Fibroblast of lung (primary cell): Measurements from ENCODE around the gene ARL5C. TPM values are rescaled to one million over a fixed set of nuclear protein-coding genes. Genes with fewer than 3 reads are reported as not detected.

Source experiments
- DNase-seq, 2 donors: peaks; one replicate each; pipeline versions ENCODE4 v3.0.0 to v3.0.0-alpha.2; 2010; ENCODE audit warnings: low read depth in 2 of 2
- H2AFZ ChIP-seq: 2 replicates; pipeline ENCODE4 v1.5.1; 2012; ENCODE audit warnings: low read length, control low read depth, inconsistent platforms
- H3K27ac ChIP-seq: 2 replicates; pipeline ENCODE4 v1.5.1; 2011; ENCODE audit warnings: low read length, control low read depth; ENCODE audit not compliant: insufficient read depth
- H3K27me3 ChIP-seq: 2 replicates; pipeline ENCODE4 v1.5.1; 2011; ENCODE audit warnings: mild to moderate bottlenecking, low read length; ENCODE audit not compliant: control insufficient read depth, insufficient read depth
- H3K36me3 ChIP-seq: 2 replicates; pipeline ENCODE4 v1.5.1; 2011; ENCODE audit warnings: low read length; ENCODE audit not compliant: control insufficient read depth, insufficient read depth
- H3K4me1 ChIP-seq: 2 replicates; pipeline ENCODE4 v1.5.1; 2011; ENCODE audit warnings: low read length; ENCODE audit not compliant: control insufficient read depth, insufficient read depth; ENCODE audit errors: extremely low read depth
- H3K4me2 ChIP-seq: 2 replicates; pipeline ENCODE4 v1.5.1; 2011; ENCODE audit warnings: low read length, control low read depth; ENCODE audit not compliant: insufficient read depth; ENCODE audit errors: extremely low read depth
- H3K4me3 ChIP-seq, 4 experiments: fragments of 200-600 bp in 1 of 4; sonication (generic) in 1 of 4; replicated peaks in 1 of 4; 2 replicates each; pipeline ENCODE4 v1.5.1; 2011 to 2016; ENCODE audit warnings: low read length in 4 of 4, low read depth in 3 of 4, mild to moderate bottlenecking in 3 of 4, control low read depth in 2 of 4, inconsistent platforms in 1 of 4, mixed read lengths in 1 of 4; ENCODE audit not compliant: insufficient read depth in 1 of 4; ENCODE audit errors: control extremely low read depth in 1 of 4
- H3K79me2 ChIP-seq: 2 replicates; pipeline ENCODE4 v1.5.1; 2012; ENCODE audit warnings: mild to moderate bottlenecking, low read length, inconsistent platforms; ENCODE audit not compliant: control insufficient read depth, insufficient read depth
- H3K9ac ChIP-seq: 2 replicates; pipeline ENCODE4 v1.5.1; 2011; ENCODE audit warnings: mild to moderate bottlenecking, low read length, control low read depth; ENCODE audit not compliant: insufficient read depth
- H3K9me3 ChIP-seq: 2 replicates; pipeline ENCODE4 v1.5.1; 2012; ENCODE audit warnings: low read depth, low read length; ENCODE audit not compliant: control insufficient read depth, insufficient read depth
- H4K20me1 ChIP-seq: 2 replicates; pipeline ENCODE4 v1.5.1; 2011; ENCODE audit warnings: low read length; ENCODE audit not compliant: control insufficient read depth, insufficient read depth; ENCODE audit errors: extremely low read depth
- EZH2 ChIP-seq: IDR thresholded peaks from 2 replicates; pipeline ENCODE4 v1.5.1; 2012; ENCODE audit warnings: low read length, control low read depth, mild to moderate bottlenecking; ENCODE audit errors: missing control alignments
- polyA plus RNA-seq, 2 donors: library from polyadenylated mRNA; depleted of rRNA in 1 of 2; stranded (reverse) in 1 of 2; unstranded in 1 of 2; fragments of >200 nt; gene quantifications; 2 replicates each; pipeline ENCODE4 v1.2.1, GENCODE V29; 2011 to 2012; ENCODE audit warnings: missing spikeins in 1 of 2
- total RNA-seq: library from RNA; depleted of rRNA; stranded (reverse); fragments of >200 nt; gene quantifications from 2 replicates; pipeline ENCODE4 v1.2.1, GENCODE V29; 2014
- TF ChIP-seq, protein P1 (sequence below), 2 donors: IDR thresholded peaks in 1 of 2; conservative IDR thresholded peaks in 1 of 2; 1 replicate in 1 of 2; 2 replicates in 1 of 2; pipeline ENCODE4 v1.5.1; 2011 to 2012; ENCODE audit warnings: low read length in 2 of 2, control low read depth in 1 of 2, inconsistent platforms in 1 of 2, low read depth in 1 of 2, mild to moderate bottlenecking in 1 of 2

ARL5C gene
- total and polyA plus RNA-seq, 2 donors (not counting 1 experiment from before 2014, with no cell fraction given): not detected

GRCh38 chr17:39173080-39173479 lies 7.1 kb upstream of the ARL5C start:
- no peaks in the 10 kb centered on the region for H3K9me3 ChIP-seq
- TF ChIP-seq, protein P1, sequence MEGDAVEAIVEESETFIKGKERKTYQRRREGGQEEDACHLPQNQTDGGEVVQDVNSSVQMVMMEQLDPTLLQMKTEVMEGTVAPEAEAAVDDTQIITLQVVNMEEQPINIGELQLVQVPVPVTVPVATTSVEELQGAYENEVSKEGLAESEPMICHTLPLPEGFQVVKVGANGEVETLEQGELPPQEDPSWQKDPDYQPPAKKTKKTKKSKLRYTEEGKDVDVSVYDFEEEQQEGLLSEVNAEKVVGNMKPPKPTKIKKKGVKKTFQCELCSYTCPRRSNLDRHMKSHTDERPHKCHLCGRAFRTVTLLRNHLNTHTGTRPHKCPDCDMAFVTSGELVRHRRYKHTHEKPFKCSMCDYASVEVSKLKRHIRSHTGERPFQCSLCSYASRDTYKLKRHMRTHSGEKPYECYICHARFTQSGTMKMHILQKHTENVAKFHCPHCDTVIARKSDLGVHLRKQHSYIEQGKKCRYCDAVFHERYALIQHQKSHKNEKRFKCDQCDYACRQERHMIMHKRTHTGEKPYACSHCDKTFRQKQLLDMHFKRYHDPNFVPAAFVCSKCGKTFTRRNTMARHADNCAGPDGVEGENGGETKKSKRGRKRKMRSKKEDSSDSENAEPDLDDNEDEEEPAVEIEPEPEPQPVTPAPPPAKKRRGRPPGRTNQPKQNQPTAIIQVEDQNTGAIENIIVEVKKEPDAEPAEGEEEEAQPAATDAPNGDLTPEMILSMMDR (conservative IDR thresholded peaks at IDR 0.05 in 1 of 2, IDR thresholded peaks at IDR 0.05 in 1 of 2; ENCODE audit: low read depth in 1 of 2, low read length in 2 of 2): no peak
- TF ChIP-seq EZH2: no peak
- no peaks in the 10 kb centered on the region for H4K20me1 ChIP-seq
- H3K36me3 ChIP-seq: peaks cover 19% of the 10 kb centered on the region
- no peak overlapping the region for H3K4me2 ChIP-seq
- DNase-seq: no peak
- no peak overlapping the region for H3K9ac ChIP-seq
- H3K79me2 ChIP-seq: no peaks in the 10 kb centered on the region
- no peaks in the 10 kb centered on the region for H3K4me1 ChIP-seq
- no peaks in the 10 kb centered on the region for H3K27me3 ChIP-seq
- no peak overlapping the region for H2AFZ ChIP-seq
- no peak overlapping the region for H3K4me3 ChIP-seq
- H3K27ac ChIP-seq: no peak overlapping the region

GRCh38 chr17:39171933-39172332 lies 6.0 kb upstream of the ARL5C start:
- Histone ChIP-seq H3K9me3 (no peaks in the 10 kb centered on the region), H3K36me3 (peaks cover 13% of the 10 kb centered on the region), H3K79me2 (no peaks in the 10 kb centered on the region), H2AFZ (no peak overlapping the region), H3K27ac (no peak overlapping the region), H4K20me1 (no peaks in the 10 kb centered on the region), H3K4me3 (no peak overlapping the region), H3K4me2 (no peak overlapping the region), H3K9ac (no peak overlapping the region), H3K27me3 (no peaks in the 10 kb centered on the region), H3K4me1 (no peaks in the 10 kb centered on the region)
- TF ChIP-seq EZH2: no peak
- TF ChIP-seq, protein P1 (conservative IDR thresholded peaks at IDR 0.05 in 1 of 2, IDR thresholded peaks at IDR 0.05 in 1 of 2; ENCODE audit: low read depth in 1 of 2, low read length in 2 of 2): no peak
- no peak for DNase-seq

GRCh38 chr17:39170558-39170957 lies 4.6 kb upstream of the ARL5C start:
- no peak for TF ChIP-seq EZH2
- TF ChIP-seq, protein P1 (conservative IDR thresholded peaks at IDR 0.05 in 1 of 2, IDR thresholded peaks at IDR 0.05 in 1 of 2; ENCODE audit: low read depth in 1 of 2, low read length in 2 of 2): no peak
- H4K20me1 ChIP-seq: no peaks in the 10 kb centered on the region
- H3K79me2 ChIP-seq: no peaks in the 10 kb centered on the region
- no peak overlapping the region for H3K27ac ChIP-seq
- H3K27me3 ChIP-seq: peaks cover 6% of the 10 kb centered on the region
- H2AFZ ChIP-seq: no peak overlapping the region
- no peak for DNase-seq
- no peak overlapping the region for H3K9ac ChIP-seq
- H3K4me2 ChIP-seq: no peak overlapping the region
- no peak overlapping the region for H3K4me3 ChIP-seq
- H3K9me3 ChIP-seq: no peaks in the 10 kb centered on the region
- H3K4me1 ChIP-seq: no peaks in the 10 kb centered on the region
- peaks cover 6% of the 10 kb centered on the region for H3K36me3 ChIP-seq
